HepG2 (cell line): ENCODE results near the gene C14orf93. TPM values are rescaled to one million over a fixed set of nuclear protein-coding genes. Genes with fewer than 3 reads are reported as not detected.
A peak's percentile ranks its signal among the peaks of the same experiment; 100 is the strongest.

Experiments used
- ATAC-seq: fragments of 200-7000 bp; cut with Tn5 transposase; 3 replicates; pipeline ENCODE4 v1.9.1; 2020; ENCODE audit warnings: mild to moderate bottlenecking, moderate library complexity
- BruUV-seq: library from RNA; stranded (reverse); fragments of 400-500 nt; replicated peaks from 2 replicates; lab custom pipeline; 2021; lab: Mats Ljungman, UMichigan
- CTCF ChIA-PET: fragments of 300-600 bp; formaldehyde crosslinking; extraction: SDS; loops from one replicate; lab custom pipeline; 2021; ENCODE audit warnings: low total read pairs, inconsistent platforms, low intra/inter-chr PET ratio; lab: Yijun Ruan, JAX
- POLR2A ChIA-PET: fragments of 350-600 bp; sonication (Branson Sonifier 250); formaldehyde crosslinking; loops from one replicate; lab custom pipeline; 2020; ENCODE audit warnings: antibody characterized with exemption, inconsistent platforms; lab: Yijun Ruan, JAX
- DNase-seq: peaks from one replicate; pipeline ENCODE4 v3.0.0-alpha.2; 2015; ENCODE audit warnings: low spot score
- FAIRE-seq: peaks from 3 replicates; lab custom pipeline; 2011; peaks lifted over from hg19 to GRCh38; lab: Jason Lieb, UNC
- H2AFZ ChIP-seq: one replicate; pipeline ENCODE4 v1.6.1; 2011; ENCODE audit warnings: low read length, inconsistent platforms
- H3K27ac ChIP-seq: fragments of 300-600 bp; 3 replicates; pipeline ENCODE4 v1.8.0; 2011; ENCODE audit warnings: mixed run types, mild to moderate bottlenecking, mixed read lengths, low read length, inconsistent platforms; ENCODE audit not compliant: insufficient read depth; ENCODE audit errors: extremely low read length
- H3K27me3 ChIP-seq, 2 experiments: fragments of 200-600 bp in 1 of 2; 2 replicates in 1 of 2; 3 replicates in 1 of 2; pipeline versions ENCODE4 v1.6.0 to v1.8.0; 2011; ENCODE audit warnings: low read length in 2 of 2, mild to moderate bottlenecking in 2 of 2, moderate library complexity in 2 of 2, inconsistent platforms in 1 of 2; ENCODE audit not compliant: insufficient read depth in 2 of 2, control insufficient read depth in 1 of 2
- H3K36me3 ChIP-seq, 2 experiments: fragments of 200-600 bp in 1 of 2; replicated peaks in 1 of 2; 2 replicates in 1 of 2; 3 replicates in 1 of 2; pipeline versions ENCODE4 v1.5.1 to v1.8.0; 2011; ENCODE audit warnings: low read length in 2 of 2, inconsistent platforms in 1 of 2; ENCODE audit not compliant: insufficient read depth in 2 of 2, control insufficient read depth in 1 of 2
- H3K4me1 ChIP-seq: 2 replicates; pipeline ENCODE4 v1.5.1; 2012; ENCODE audit warnings: low read length, inconsistent platforms; ENCODE audit not compliant: insufficient read depth
- H3K4me2 ChIP-seq: 2 replicates; pipeline ENCODE4 v1.6.0; 2011; ENCODE audit warnings: low read depth, low read length, inconsistent platforms
- H3K4me3 ChIP-seq, 3 experiments: fragments of 200-600 bp in 1 of 3; sonication (generic), shearing (Covaris generic) in 1 of 3; replicated peaks in 1 of 3; 2 replicates each; pipeline ENCODE4 v1.5.1; 2011 to 2016; ENCODE audit warnings: low read length in 3 of 3, inconsistent platforms in 2 of 3, low read depth in 2 of 3, mild to moderate bottlenecking in 2 of 3, control low read depth in 1 of 3, mixed read lengths in 1 of 3; ENCODE audit not compliant: insufficient read depth in 1 of 3
- H3K79me2 ChIP-seq: one replicate; pipeline ENCODE4 v1.6.1; 2011; ENCODE audit warnings: low read length, inconsistent platforms; ENCODE audit not compliant: insufficient read depth
- H3K9ac ChIP-seq: 2 replicates; pipeline ENCODE4 v1.6.0; 2011; ENCODE audit warnings: mild to moderate bottlenecking, low read depth, low read length, inconsistent platforms; ENCODE audit not compliant: insufficient read depth
- H3K9me3 ChIP-seq: 2 replicates; pipeline ENCODE4 v1.5.1; 2012; ENCODE audit warnings: mild to moderate bottlenecking, low read length
- H4K20me1 ChIP-seq: 2 replicates; pipeline ENCODE4 v1.6.0; 2011; ENCODE audit warnings: inconsistent platforms, mild to moderate bottlenecking, low read length, moderate library complexity; ENCODE audit not compliant: insufficient read depth
- ATF7 ChIP-seq, 2 experiments: fragments of 450-650 bp in 1 of 2; sonication (generic) in 1 of 2; formaldehyde crosslinking in 1 of 2; IDR thresholded peaks; 2 replicates each; pipeline versions ENCODE4 v1.4.0 to v1.6.1; 2016 to 2020; ENCODE audit warnings: antibody characterized with exemption in 1 of 2, mild to moderate bottlenecking in 1 of 2, missing genetic modification reagents in 1 of 2
- ATF7-NPFF ChIP-seq: sonication (generic); formaldehyde crosslinking; IDR thresholded peaks from 2 replicates; pipeline ENCODE4 v1.8.1; 2023; ENCODE audit warnings: mild to moderate bottlenecking, low read depth, missing genetic modification reagents, moderate library complexity
- BORCS8-MEF2B ChIP-seq: sonication (generic); formaldehyde crosslinking; IDR thresholded peaks from 2 replicates; pipeline ENCODE4 v1.8.0; 2022; ENCODE audit warnings: mild to moderate bottlenecking, missing genetic modification reagents
- CHCHD3 ChIP-seq: sonication (generic); formaldehyde crosslinking; IDR thresholded peaks from 2 replicates; pipeline ENCODE4 v1.8.0; 2022; ENCODE audit warnings: mild to moderate bottlenecking, missing genetic modification reagents, moderate library complexity
- HOXD1 ChIP-seq: sonication (generic); formaldehyde crosslinking; IDR thresholded peaks from 2 replicates; pipeline ENCODE4 v1.5.0; 2020; ENCODE audit warnings: missing genetic modification reagents
- NFIB ChIP-seq: sonication (generic); formaldehyde crosslinking; IDR thresholded peaks from 2 replicates; pipeline ENCODE4 v1.9.0; 2021; ENCODE audit warnings: missing genetic modification reagents, mild to moderate bottlenecking, borderline replicate concordance
- REPIN1 ChIP-seq: sonication (generic); formaldehyde crosslinking; IDR thresholded peaks from 2 replicates; pipeline ENCODE4 v1.8.0; 2022; ENCODE audit warnings: missing genetic modification reagents, low read depth, mild to moderate bottlenecking, borderline replicate concordance
- SMAD1 ChIP-seq: sonication (generic); formaldehyde crosslinking; IDR thresholded peaks from 2 replicates; pipeline ENCODE4 v1.4.0; 2020; ENCODE audit warnings: missing genetic modification reagents, low read depth, mild to moderate bottlenecking, borderline replicate concordance
- ZFAT ChIP-seq: sonication (generic); formaldehyde crosslinking; conservative IDR thresholded peaks from 2 replicates; pipeline ENCODE4 v1.8.1; 2023; ENCODE audit warnings: missing genetic modification reagents, inconsistent platforms
- ZFX ChIP-seq: sonication (generic); formaldehyde crosslinking; IDR thresholded peaks from 2 replicates; pipeline ENCODE4 v1.4.0; 2020; ENCODE audit warnings: mild to moderate bottlenecking, low read depth, missing genetic modification reagents, moderate library complexity
- ZNF10 ChIP-seq: sonication (generic); formaldehyde crosslinking; IDR thresholded peaks from 2 replicates; pipeline ENCODE4 v1.4.0; 2020; ENCODE audit warnings: mild to moderate bottlenecking, low read depth, missing genetic modification reagents, borderline replicate concordance
- ZNF225 ChIP-seq: sonication (generic); formaldehyde crosslinking; IDR thresholded peaks from 2 replicates; pipeline ENCODE4 v1.4.0; 2020; ENCODE audit warnings: mild to moderate bottlenecking, missing genetic modification reagents
- ZNF615 ChIP-seq: sonication (generic); formaldehyde crosslinking; IDR thresholded peaks from 2 replicates; pipeline ENCODE4 v1.5.0; 2020; ENCODE audit warnings: mild to moderate bottlenecking, missing genetic modification reagents, borderline replicate concordance
- ZNF724P ChIP-seq: sonication (generic); formaldehyde crosslinking; IDR thresholded peaks from 2 replicates; pipeline ENCODE4 v1.8.0; 2022; ENCODE audit warnings: missing genetic modification reagents, borderline replicate concordance
- ZNF75D ChIP-seq: sonication (generic); formaldehyde crosslinking; IDR thresholded peaks from 2 replicates; pipeline ENCODE4 v1.8.1; 2023; ENCODE audit warnings: missing genetic modification reagents, mild to moderate bottlenecking, borderline replicate concordance
- WGBS: methylation state at CpG from one replicate; pipeline ENCODE4 v1.1.6; 2017; ENCODE audit warnings: low lambda C conversion rate; 5-methylcytosine and 5-hydroxymethylcytosine counted together
- in situ Hi-C: cut with HindIII; loops from 2 replicates; pipeline ENCODE4 v1.10.0; 2017; ENCODE audit warnings: low pct_unique_long_range_greater_than_20kb; ENCODE audit not compliant: extremely low pct_ligation_motif_present
- intact Hi-C: fragments of 100-400 bp; cut with micrococcal nuclease; formaldehyde crosslinking; loops from one replicate; pipeline ENCODE4 v1.10.0; 2022; ENCODE audit not compliant: unreplicated experiment
- polyA plus RNA-seq, 8 experiments: library from polyadenylated mRNA; depleted of rRNA in 3 of 8; stranded (reverse) in 7 of 8; unstranded in 1 of 8; fragments of >200 nt; fragmentation: Illumina TruSeq in 4 of 8; extraction: Trizol in 4 of 8; gene quantifications; 2 replicates each; pipeline versions ENCODE4 v1.2.1 to v1.2.3, GENCODE V29; 2011 to 2016; ENCODE audit warnings: low read depth in 4 of 8, missing spikeins in 1 of 8, mixed read lengths in 1 of 8; ENCODE audit not compliant: insufficient read depth in 1 of 8
- total RNA-seq, 5 experiments: library from RNA; depleted of rRNA; stranded (reverse); fragments of >200 nt; fragmentation: Illumina TruSeq; extraction: Trizol; gene quantifications; 2 replicates each; pipeline ENCODE4 v1.2.3, GENCODE V29; 2016; ENCODE audit warnings: low read depth in 1 of 5
- TF ChIP-seq, protein P1 (sequence below): sonication (generic); formaldehyde crosslinking; IDR thresholded peaks from 2 replicates; pipeline ENCODE4 v1.8.1; 2023; ENCODE audit warnings: mild to moderate bottlenecking, inconsistent platforms, moderate library complexity, missing genetic modification reagents, borderline replicate concordance

C14orf93 gene
- total and polyA plus RNA-seq, 2 of the 13 experiments (the other 11 are each of a cell fraction or from before 2014, with no cell fraction given): 11.4 to 22.5 TPM

DNA sequence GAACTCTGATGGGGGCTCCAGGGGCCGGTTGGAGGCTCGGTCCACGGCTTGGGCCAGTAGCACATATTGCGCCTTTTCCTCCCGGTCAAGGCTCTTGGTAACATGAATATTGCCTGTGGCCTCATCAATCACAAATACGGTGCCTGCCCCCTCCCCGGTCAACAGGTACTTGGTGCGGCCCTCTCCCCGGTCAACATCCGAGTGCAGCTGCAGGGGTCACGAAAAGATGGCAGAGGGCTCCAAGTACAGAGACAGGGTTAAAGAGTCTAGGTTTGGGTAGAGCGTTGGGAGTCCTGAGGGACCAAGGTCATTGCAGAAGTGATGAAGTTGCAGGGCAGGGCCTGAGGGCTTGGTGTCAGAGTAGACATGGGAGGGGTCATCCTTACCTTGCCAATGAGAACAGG is 45.2 kb upstream of the C14orf93 start:
- Histone ChIP-seq H3K4me1 (peaks cover 26% of the 10 kb centered on the region), H3K79me2 (no peaks in the 10 kb centered on the region), H3K27ac (no peak overlapping the region), H3K9ac (no peak overlapping the region), H3K4me2 (no peak overlapping the region), H2AFZ (no peak overlapping the region), H3K9me3 (no peaks in the 10 kb centered on the region), H4K20me1 (peaks cover 13% of the 10 kb centered on the region; the same call in 1 of the 2 replicates), H3K27me3 (peaks cover 0 to 6% of the 10 kb centered on the region in 2 experiments; a peak in 1 of 5 replicates), H3K4me3 (no peak overlapping the region), H3K36me3 (peaks cover 10 to 12% of the 10 kb centered on the region in 2 experiments)
- no peak for ATAC-seq
- intact Hi-C loops (no loop called here), in situ Hi-C loops (no loop called here)
- no peak for DNase-seq
- TF ChIP-seq HOXD1 (CRISPR knock-in tag) (0 out of 2 replicates have a peak, but pooled peaks have one; percentile 55), ZFAT (CRISPR knock-in tag) (no peak), ZNF75D (CRISPR knock-in tag) (no peak), SMAD1 (CRISPR knock-in tag) (0 out of 2 replicates have a peak, but pooled peaks have one; percentile 12), ZFX (CRISPR knock-in tag) (peak; percentile 38; the same call in 1 of the 2 replicates), CHCHD3 (CRISPR knock-in tag) (0 out of 2 replicates have a peak, but pooled peaks have one; percentile 11), BORCS8-MEF2B (CRISPR knock-in tag) (peak; percentile 14; the same call in 1 of the 2 replicates), ZNF724P (peak; percentile 54; the same call in 1 of the 2 replicates), ZNF615 (CRISPR knock-in tag) (no peak), ZNF225 (peak; percentile 29; the same call in 1 of the 2 replicates), ZNF10 (CRISPR knock-in tag) (no peak), NFIB (CRISPR knock-in tag) (no peak), ATF7 (IDR thresholded peaks at IDR 0.05) (no peak), ATF7 (CRISPR knock-in tag; IDR thresholded peaks at IDR 0.05) (no peak), ATF7-NPFF (0 out of 2 replicates have a peak, but pooled peaks have one; percentile 45), REPIN1 (0 out of 2 replicates have a peak, but pooled peaks have one; percentile 18)
- TF ChIP-seq, protein P1, sequence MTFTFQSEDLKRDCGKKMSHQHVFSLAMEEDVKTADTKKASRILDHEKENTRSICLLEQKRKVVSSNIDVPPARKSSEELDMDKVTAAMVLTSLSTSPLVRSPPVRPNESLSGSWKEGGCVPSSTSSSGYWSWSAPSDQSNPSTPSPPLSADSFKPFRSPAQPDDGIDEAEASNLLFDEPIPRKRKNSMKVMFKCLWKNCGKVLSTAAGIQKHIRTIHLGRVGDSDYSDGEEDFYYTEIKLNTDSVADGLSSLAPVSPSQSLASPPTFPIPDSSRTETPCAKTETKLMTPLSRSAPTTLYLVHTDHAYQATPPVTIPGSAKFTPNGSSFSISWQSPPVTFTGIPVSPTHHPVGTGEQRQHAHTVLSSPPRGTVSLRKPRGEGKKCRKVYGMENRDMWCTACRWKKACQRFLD (CRISPR knock-in tag): 0 out of 2 replicates have a peak, but pooled peaks have one; percentile 58
- BruUV-seq: no TSS peak
- no peak for FAIRE-seq
- ChIA-PET CTCF (interaction anchor here (0.9 to 8.5 kb wide), 8 partner anchors 14 to 498 kb away, joined by 3 to 173 read pairs (median 28); no protein-coding TSS in a partner anchor), POLR2A (interaction anchor here (0.8 to 7.4 kb wide), 9 partner anchors 8 to 77 kb away, joined by 3 to 72 read pairs (median 12); partner anchors contain the start of genes ACIN1, AJUBA and C14orf119)
- WGBS: 87% methylated on average over 12 of the region's 12 CpGs
